GM19372 (cell line): ENCODE results near the gene NPR1.
"Not testable (repeated sequence)": the region's sequence is repeated elsewhere in the genome, so short reads cannot be mapped to it uniquely, and the experiment has no call there.

Experiments
- ATAC-seq: cut with Tn5 transposase; IDR thresholded peaks from one replicate; pipeline ENCODE4 v1.9.1; 2021; ENCODE audit warnings: mild to moderate bottlenecking, low read depth, moderate library complexity; ENCODE audit not compliant: unreplicated experiment

The NPR1 gene

DNA sequence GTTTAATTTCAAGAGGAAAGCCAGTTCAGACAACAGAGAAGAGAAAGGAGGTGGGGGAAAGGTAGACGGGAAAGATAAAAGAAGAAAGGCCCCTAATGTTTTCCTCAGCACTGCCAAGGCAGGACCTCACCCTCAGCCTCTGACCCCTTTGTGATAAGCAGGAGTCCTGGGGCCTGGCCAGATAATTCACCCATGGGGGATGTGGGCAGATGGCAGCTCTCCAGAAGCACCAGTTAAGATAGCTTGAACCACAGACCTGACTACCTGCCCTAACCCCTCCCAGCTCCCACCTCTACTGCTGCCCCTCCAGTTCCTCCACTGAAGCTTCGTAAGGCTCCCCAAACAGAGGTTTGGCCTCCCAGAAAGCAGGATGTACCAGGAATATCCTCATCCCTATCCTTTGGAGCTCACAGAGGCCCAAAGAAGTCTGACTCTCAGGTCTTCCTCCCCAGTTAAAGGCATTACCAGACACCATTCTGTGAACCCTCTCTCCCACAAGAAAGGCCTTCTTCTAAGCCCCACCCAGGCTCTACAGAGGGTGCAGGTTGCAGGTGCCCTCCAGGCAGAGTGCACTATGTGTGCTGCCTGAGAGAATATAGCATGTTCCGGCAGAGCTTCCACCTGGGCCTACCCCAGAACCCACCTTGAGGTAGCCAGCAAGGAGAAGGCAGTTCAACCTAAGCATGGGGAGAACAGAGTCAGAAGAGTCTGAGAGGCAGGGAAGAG is 29.2 kb upstream of the NPR1 start:
- no peak for ATAC-seq

DNA sequence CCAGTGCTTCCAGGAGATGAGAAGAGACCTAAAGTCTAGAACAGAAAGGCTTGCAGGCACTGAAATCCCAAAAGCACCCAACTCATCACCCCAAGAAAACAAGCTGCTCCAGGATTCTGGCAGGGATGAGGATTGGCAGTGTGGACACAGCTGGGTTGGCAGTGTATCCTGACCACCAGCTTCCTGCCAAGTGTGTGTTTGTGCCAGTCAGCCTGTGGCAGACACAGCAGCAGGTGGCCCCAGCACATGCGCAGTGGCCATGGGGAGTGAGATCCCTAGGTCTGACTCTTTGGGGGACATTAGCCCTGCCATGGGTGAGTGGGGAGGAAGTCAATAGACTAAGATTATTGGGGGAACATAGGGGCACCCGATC is 28.6 kb upstream of the NPR1 start:
- no peak for ATAC-seq

DNA sequence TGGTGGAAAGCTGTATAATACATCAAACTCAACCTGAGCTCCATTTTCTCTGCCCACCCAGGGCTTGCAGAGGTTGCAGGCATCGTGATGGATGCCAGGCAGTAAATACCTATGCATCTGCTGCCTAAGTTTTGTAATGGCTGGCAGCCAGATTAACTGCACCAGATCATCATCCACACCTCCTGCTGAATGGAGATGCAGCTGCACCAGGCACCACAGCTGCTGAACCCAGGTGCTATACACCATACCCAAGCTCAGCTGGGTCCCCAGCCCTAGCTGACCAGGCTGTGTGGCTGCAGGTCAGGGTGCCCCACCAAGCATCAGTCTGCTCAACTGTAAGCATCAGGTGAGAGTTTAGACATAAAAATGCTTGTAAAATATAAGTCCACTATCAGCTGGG is 26.7 kb upstream of the NPR1 start:
- ATAC-seq = no peak

DNA sequence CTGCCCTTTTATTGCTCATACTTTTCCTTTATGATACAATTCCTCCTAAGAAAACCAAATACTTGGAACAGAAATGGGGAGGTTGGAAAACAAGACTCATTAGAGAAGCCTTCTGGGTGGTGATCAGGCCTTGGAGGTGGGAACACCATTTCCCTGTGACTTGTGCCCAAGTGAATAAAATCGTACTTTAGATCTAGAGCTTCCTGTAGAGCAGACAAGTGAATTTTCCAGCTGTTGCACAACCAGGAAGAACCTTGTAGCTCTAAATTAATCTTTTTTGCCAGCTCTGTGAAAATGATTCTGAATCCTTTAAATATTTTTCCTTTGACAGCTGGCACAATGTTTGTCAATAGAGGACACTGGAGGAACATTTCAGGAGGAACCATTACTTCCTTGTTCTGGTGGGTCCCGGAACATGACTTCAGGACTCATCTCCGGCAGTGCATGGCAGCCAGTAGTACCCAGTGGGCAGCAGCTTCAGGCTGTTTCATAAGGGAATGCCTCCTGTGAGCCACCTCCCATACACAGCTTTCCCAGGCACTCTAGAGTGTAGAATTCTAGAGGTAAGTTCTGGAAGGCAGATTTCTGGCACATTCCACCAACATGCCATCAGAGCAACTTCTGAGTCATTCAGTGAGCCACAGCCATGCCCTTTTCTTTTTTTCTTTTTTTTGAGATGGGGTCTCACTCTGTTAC is 25.5 kb upstream of the NPR1 start:
- ATAC-seq = no peak

DNA sequence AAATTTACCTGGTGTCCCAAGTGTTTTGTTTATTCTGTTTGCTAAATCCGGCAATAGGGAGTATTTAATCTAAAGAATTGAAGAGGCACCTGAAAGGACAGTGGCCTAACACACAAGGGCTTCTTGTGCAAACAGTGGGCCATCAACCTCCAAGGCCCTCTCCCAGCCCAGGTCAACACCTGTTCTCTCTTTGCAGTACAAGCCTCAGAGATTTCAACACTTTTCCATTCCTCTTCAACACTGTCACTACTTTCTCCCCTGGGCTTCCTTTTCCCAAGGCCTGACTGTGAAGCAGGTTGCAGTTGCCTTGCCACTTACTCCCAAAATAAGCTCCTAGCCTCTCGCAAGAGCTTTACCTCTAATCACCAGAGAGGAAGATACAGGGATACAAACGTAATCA is 23.2 kb upstream of the NPR1 start:
- ATAC-seq = no peak

DNA sequence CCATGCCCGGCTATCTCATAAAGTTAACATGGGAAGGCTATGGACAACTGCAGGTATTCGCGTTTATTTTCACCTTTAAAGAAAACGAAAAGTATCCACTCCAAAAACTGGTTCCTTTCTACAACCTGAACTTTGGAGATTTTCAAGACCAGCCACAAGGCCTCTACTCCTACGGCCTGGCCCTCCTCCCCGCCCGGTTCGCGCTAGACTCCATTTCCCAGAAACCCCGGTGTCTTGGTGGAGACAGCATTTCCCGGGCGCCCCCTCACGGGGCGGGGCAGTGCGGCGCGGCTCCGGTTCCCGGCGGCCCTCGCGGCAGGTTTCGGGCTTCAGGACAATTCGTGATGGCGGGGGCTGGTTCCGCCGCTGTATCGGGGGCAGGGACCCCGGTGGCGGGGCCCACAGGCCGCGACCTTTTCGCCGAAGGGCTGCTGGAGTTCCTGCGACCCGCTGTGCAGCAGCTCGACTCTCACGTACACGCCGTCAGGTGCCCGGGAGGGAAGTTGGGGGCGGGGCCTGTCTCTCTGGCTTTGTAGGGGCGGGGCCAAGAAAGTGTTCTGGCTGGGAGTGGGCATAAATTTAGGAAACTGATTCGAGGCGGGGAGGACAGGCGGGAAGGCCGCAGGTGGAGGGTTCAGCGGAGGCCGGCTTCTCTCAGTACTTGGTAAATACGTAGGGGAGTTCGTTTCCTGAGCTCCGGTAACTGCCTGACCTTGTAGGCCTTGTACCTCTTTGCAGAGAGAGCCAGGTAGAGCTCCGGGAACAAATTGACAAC is 19.9 kb upstream of the NPR1 start, which contains the start of gene SNAPIN:
Gene SNAPIN (plus strand): TSS at position 304 of the 775 bp plus-strand sequence. CDS start 41 bp downstream, at position 345.
- ATAC-seq = peak; percentile 94

DNA sequence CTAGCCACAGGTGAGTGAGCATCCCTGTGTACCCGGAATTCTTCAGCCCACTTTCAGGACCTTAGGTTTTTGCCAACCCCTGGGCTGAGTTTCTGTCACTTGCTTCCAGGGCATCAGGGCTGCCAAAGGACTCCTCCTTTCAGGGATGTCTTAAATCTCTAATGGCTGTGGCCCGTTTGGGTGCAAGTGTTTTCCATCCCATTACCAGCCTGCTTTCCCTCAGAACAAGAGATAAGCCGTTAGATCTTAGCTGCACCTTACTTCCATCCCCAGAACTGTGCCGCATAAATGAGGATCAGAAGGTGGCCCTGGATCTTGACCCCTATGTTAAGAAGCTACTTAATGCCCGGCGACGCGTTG is 19.3 kb upstream of the NPR1 start:
- no peak for ATAC-seq

DNA sequence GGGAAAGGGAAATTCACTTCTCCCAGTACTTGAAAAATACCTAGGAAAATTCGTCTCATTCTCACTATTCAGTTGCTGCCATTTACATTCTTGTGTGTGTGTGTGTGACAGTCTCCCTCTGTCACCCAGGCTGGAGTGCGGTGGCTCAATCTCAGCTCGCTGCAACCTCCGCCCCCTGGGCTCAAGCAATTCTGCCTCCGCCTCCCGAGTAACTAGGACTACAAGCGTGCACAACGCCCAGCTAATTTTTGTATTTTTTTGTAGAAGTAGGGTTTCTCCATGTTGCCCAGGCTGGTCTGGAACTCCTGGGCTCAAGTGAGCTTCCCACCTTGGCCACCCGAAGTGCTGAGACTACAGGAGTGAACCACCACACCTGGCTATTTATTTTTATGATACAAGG is 18.8 kb upstream of the NPR1 start:
- no peak for ATAC-seq

DNA sequence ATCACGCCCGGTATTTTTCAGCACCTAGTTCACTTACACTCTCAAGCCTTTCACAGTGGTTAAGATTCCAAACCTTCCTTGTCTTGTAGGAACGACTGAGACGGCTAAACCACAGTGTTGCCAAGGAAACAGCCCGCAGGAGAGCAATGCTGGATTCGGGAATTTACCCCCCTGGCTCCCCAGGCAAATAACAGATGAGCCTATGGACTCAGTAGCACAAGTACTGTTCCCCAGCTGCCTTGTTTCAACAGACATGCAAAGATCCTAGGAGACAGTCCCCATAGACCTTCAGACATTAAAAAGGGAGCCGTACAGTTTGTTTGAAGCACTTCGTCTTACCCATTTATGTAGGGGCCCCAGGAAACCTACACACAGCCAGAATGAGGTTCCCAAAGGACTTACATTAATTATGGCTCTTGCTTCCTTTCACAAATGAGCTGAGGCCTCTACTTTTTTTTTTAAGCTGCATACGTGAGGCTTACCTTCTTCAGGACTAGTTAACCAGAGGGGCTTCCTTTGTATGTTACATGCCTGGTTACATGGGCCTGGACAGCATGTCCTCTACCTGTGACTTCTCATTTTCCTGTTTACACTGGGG is 17.3 kb upstream of the NPR1 start:
- no peak for ATAC-seq

DNA sequence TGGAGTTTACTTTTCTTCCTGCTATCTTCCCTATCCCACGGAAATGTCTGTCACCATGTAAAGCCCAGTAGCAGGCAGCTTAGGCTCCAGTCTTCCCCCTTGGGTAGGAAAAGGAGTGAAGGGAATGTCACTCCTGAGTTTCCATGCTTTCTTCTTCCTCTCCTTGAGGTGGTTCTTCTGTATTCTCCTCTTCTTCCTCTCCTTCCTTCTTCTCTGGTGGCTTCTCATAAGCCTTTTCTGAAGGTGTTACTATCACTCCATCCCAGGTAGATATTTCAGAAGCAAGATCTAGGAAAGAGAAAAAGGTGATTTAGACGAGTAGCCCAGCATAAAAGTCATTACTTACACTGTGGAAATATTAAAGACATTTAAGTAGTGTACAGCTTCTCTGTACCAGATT is 16.2 kb upstream of the NPR1 start:
- ATAC-seq = no peak

DNA sequence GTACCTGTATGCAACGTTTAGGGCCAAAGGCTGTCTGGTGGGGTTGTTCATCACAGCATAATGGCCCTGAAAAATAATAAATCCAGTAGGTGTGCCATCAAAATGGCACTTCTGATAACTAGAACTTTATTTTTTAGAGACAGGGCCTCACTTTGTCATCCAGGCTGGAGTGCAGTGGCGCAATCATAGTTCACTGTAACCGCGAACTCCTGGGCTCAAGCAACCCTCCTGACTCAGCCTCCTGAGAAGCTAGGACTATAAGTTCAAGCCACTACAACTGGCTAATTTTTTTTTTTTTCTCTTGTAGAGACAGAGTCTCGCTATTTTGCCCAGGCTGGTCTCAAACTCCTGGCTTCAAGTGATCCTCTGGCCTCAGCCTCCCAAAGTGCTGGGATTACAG is 15.3 kb upstream of the NPR1 start:
- ATAC-seq = no peak

DNA sequence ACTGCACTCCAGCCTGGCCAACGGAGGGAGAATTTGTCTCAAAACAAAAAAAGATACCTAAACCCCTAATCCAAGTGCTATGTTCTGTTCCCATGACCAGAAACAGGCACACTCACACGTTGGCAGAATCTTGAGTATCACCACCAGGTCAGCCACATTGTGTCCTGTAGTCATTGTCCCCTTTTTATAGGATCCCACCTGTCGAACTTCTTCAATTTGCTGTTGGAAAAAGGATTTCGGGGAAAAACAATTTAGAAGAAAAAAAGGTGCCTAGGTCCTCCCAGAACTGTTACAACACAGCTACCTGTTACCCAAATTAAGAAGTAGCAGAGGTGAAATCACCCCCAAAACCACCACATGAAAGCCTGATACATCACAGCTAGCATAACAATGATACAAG is 11.0 kb upstream of the NPR1 start:
- ATAC-seq = no peak

DNA sequence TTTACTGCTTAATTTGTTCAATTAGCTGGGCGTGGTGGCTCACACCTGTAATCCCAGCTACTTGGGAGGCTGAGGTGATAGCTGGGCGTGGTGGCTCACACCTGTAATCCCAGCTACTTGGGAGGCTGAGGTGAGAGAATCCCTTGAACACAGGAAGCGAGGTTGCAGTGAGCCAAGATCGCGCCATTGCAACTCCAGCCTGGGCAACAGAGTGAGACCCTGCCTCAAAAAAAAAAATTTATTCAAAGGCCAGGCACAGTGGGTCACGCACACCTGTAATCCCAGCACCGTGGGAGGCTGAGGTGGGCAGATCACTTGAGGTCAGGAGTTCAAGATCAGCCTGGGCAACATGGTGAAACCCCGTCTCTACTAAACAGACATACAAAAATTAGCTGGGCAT is 9.8 kb upstream of the NPR1 start:
- ATAC-seq = not testable (repeated sequence)

DNA sequence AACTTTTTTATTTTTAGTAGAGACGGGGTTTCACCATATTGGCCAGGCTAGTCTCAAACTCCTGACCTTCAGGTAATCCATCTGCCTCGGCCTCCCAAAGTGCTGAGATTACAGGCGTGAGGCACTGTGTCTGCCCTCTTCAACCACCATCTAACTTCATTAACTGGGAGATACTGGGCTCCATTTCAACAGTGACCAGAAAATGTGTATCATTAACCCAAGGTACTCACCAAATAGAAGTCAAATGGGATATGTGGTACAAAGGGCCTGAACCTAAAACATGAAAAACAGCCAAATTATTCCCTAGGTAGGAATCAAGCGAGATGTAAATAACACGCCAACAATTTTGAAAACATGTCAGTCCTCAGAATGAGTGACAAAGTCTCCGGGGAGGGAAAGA is 8.9 kb upstream of the NPR1 start:
- ATAC-seq = no peak

DNA sequence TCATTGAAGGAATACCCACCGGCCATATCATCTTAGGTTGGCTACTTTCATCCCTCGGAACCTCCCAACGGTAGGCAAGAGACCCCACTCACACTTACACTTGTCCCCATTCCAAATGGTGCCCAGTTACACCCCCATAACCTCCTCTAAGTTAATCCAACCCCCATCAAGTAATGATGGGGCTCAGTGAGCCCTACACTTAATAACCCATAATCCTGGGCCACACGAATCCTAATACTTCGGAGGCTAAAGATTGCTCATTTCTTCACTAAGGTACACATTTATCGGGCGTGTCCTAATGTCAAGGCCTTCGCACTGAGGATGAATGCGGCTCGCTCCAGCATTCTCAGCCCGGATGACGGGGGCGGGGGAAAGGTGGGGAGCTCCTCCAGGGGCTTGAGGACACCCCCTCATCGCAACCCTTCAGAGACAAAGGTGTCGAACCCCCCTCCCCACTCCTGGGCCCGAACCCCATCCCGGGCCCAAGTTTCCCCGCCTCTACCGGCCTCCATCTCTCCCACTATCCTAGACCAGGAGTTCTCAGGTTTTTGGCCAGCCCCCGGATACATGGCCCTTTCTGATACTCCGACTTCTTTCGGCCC is 8.1 kb upstream of the NPR1 start:
- no peak for ATAC-seq

DNA sequence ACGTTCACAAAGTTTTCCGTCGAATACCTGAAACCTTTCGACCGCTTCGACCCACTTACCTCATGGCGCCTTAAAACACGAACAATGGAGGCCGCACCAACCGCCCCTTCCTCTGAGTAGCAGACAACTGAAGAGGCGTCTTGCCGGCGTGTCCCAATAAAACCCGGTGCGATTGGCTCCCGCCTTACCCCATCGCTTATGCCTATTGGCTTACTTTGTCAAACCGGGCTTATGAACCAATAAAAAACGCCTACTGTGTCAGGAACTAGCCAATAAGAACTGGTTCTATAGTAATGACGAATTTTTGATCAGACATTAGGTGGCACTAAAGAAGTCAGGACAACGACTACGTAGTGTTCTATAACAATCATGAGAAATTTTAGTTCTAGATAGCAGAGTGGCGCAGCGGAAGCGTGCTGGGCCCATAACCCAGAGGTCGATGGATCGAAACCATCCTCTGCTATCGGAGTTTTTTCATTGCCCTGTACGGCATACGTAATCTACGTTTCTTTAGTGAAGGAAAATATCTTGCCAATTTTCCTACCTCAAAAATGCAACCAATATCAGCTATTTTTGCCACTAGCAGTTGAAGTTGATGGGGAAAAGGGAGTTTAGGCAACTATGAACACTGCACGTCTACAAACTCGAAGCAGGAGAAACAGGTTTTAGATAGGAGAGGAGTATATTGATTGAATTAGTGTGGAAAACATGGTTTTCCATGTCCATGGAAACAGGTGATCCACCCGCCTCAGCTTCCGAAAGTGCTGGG is 7.4 kb upstream of the NPR1 start, which contains the start of gene ILF2:
Gene ILF2 (minus strand): TSS at position 135 of the 769 bp plus-strand sequence. CDS start 71 bp downstream, at position 64.
- peak; percentile 97 for ATAC-seq

DNA sequence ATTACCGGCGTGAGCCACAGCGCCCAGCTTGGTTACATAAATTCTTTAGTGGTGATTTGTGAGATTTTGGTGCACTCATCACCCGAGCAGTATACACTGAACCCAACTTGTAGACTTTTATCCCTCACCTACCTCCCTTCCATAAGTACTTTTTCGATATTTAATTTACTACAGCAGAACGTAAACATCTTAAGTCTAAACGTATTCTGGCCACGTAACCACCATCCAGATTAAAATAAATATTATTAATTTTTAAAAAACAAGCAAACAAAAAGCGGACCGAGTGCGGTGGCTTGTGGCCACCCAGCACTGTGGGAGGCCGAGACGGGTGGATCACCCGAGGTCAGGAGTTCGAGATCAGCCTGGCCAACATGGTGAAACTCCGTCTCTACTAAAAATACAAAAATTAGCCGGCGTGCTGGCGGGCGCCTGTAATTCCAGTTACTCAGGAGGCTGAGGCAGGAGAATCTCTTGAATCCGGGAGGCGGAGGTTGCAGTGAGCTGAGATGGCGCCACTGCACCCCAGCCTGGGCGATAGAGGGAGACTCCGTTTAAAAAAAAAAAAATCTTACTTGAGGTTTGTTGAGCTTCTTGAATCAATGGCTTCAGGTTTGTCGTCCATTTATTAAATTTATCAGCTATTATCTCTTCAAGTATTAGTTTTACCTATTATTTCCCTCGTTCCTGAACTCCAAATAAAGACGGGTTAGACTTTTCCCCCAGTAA is 6.7 kb upstream of the NPR1 start:
- ATAC-seq = not testable (repeated sequence)

DNA sequence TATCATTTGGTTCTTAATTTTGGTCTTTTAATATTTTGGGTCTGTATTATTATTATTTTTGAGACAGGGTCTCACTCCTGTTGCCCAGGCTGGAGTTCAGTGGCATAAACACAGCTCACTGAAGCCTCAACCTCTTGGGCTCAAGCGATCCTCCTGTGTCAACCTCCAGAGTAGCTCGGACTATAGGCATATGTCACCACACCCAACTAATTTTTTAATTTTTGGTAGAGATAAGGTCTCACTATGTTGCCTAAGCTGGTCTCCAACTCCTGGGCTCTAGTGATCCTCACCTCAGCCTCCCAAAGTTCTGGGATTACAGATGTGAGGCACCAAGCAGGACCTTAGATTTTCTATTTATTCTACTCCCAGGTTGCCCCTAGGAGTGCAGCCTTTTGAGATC is 5.0 kb upstream of the NPR1 start:
- no peak for ATAC-seq
